HL-60 (cell line): ENCODE measurements around the gene DIP2C.
"Not testable (repeated sequence)": the region's sequence is repeated elsewhere in the genome, so short reads cannot be mapped to it uniquely, and the experiment has no call there.

Experiments used
- CTCF ChIP-seq: IDR thresholded peaks from one replicate; pipeline ENCODE4 v1.5.1; 2011; ENCODE audit warnings: low read length, control low read depth, inconsistent platforms; ENCODE audit not compliant: insufficient read depth
- GABPA ChIP-seq: IDR thresholded peaks from 2 replicates; pipeline ENCODE4 v1.6.1; 2012; ENCODE audit warnings: low read depth

- not testable (repeated sequence) for TF ChIP-seq CTCF, GABPA
These were observed 157.1 kb downstream of the DIP2C start for GRCh38 chr10:532331-532730.
